A549 treated with AZD9567 at 1 μM for 4 hours (cell line): ENCODE data around the gene OR1F1. TPM values are rescaled to one million over a fixed set of nuclear protein-coding genes. Genes with fewer than 3 reads are reported as not detected.

Experiments used
- total RNA-seq: library from RNA; stranded (reverse); fragments of 200-300 nt; extraction: Qiagen RNA extraction; gene quantifications from 5 replicates; pipeline ENCODE4 v1.2.3, GENCODE V29; 2022; ENCODE audit not compliant: insufficient read depth

The OR1F1 gene
- 0.13 to 0.31 TPM (median 0.26 TPM) in 4 of 5 replicates, not detected in the other for total RNA-seq

GRCh38 chr16:3187798-3188674 is at the start of gene OR1F1:
Gene OR1F1 (plus strand): TSS chr16:3188204.

DNA sequence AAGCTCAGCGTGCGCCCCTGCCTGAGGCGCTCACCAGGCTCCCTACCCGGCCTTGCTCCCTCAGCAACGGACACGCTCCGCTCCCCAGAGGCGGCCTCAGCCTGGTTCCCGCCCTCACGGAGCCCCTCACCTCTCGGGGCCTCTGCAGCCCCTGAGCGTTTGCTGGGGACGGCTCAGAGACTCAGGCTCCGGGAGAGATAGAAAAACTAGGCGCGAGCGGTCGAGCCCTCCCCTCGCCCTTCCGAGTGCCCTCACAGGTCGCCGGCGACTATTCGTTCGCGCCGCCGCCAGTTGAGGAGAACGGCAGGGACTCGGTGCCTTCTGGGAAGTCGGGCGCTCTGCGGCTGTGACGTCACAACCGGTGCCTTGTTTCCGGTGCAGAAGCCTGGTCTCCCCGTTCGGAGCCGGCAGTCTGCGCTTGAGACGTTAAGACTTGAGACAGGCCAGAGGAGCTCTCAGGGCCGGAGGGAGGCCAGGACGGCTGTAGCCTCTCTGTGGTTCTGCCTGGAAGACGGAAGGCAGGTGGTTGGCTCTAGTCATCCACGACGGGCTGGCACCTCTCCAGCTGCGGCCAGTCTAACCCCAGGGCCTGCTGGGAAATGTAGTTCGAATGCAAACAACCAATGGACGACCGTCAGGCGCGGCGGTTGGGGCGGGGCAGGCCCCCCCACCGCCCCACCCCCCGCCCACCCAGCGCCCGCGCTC is 47.0 kb downstream of the OR1F1 start, which contains the start of gene ZNF200:
TSS of gene ZNF200 (minus strand) at position 302 of the 705 bp plus-strand sequence. CDS start 1,403 bp downstream, outside the sequence.

Other genes with a start within 250 kb of the OR1F1 start
- gene KREMEN2, start 223.9 kb upstream of the OR1F1 start, total RNA-seq = 2.0 to 2.5 TPM (median 2.1 TPM) in 4 of 5 replicates, not detected in the other
- gene PAQR4, start 218.9 kb upstream of the OR1F1 start, total RNA-seq = 46.7 to 50.9 TPM (median 49.9 TPM) in 5 replicates
- gene PKMYT1, start 207.8 kb upstream of the OR1F1 start, total RNA-seq = 68.3 to 98.4 TPM (median 93.8 TPM) in 5 replicates
- gene CLDN9, start 175.3 kb upstream of the OR1F1 start, total RNA-seq = 0.37 to 0.71 TPM (median 0.42 TPM) in 4 of 5 replicates, not detected in the other
- 0.18 to 1.2 TPM (median 0.28 TPM) in 5 replicates for gene CLDN6, start 170.0 kb upstream of the OR1F1 start, total RNA-seq
- gene TNFRSF12A, start 167.8 kb upstream of the OR1F1 start, total RNA-seq = 438 to 673 TPM (median 603 TPM) in 5 replicates
- 226 to 241 TPM (median 237 TPM) in 5 replicates for gene HCFC1R1, start 164.3 kb upstream of the OR1F1 start, total RNA-seq
- gene THOC6, start 164.2 kb upstream of the OR1F1 start, total RNA-seq = 26.4 to 38.3 TPM (median 35.7 TPM) in 5 replicates
- not detected in 5 replicates for gene BICDL2, start 151.3 kb upstream of the OR1F1 start, total RNA-seq
- 0.86 to 1.1 TPM (median 0.96 TPM) in 4 of 5 replicates, not detected in the other for gene MMP25, start 141.6 kb upstream of the OR1F1 start, total RNA-seq
- 13.0 to 37.1 TPM (median 22.9 TPM) in 5 replicates for gene IL32, start 122.6 kb upstream of the OR1F1 start, total RNA-seq
- gene ZSCAN10, start 88.9 kb upstream of the OR1F1 start, total RNA-seq = 0.03 TPM in 1 of 5 replicates, not detected in the others
- gene ZNF205, start 75.6 kb upstream of the OR1F1 start, total RNA-seq = 12.9 to 15.4 TPM (median 14.2 TPM) in 5 replicates
- 12.4 to 13.5 TPM (median 12.8 TPM) in 5 replicates for gene ZNF213, start 53.2 kb upstream of the OR1F1 start, total RNA-seq
- gene ZNF200, start 47.0 kb downstream of the OR1F1 start, total RNA-seq = 7.8 to 9.3 TPM (median 8.4 TPM) in 5 replicates
- not detected in 5 replicates for gene MEFV, start 68.4 kb downstream of the OR1F1 start, total RNA-seq
- 33.5 to 39.6 TPM (median 36.7 TPM) in 5 replicates for gene ZNF263, start 95.3 kb downstream of the OR1F1 start, total RNA-seq
- gene TIGD7, start 117.2 kb downstream of the OR1F1 start, total RNA-seq = 0.87 to 2.1 TPM (median 1.2 TPM) in 5 replicates
- gene ZNF75A, start 117.3 kb downstream of the OR1F1 start, total RNA-seq = 10.6 to 20.8 TPM (median 11.2 TPM) in 5 replicates
- not detected in 5 replicates for gene OR2C1, start 167.7 kb downstream of the OR1F1 start, total RNA-seq
- gene ZSCAN32, start 212.8 kb downstream of the OR1F1 start, total RNA-seq = 13.7 to 19.9 TPM (median 17.8 TPM) in 5 replicates
- 7.7 to 13.7 TPM (median 13.0 TPM) in 5 replicates for gene ZNF174, start 213.0 kb downstream of the OR1F1 start, total RNA-seq